Tibial nerve (tissue), 3 donors: Measurements from ENCODE around the gene ARPC1B.

Experiments used
- POLR2A ChIP-seq, 2 donors: fragments of 450-650 bp; IDR thresholded peaks; one replicate each; pipeline ENCODE4 v1.6.1; 2017; ENCODE audit warnings: antibody characterized with exemption in 2 of 2, mild to moderate bottlenecking in 2 of 2, moderate library complexity in 2 of 2
- TF ChIP-seq, protein P1 (sequence below), 5 experiments: fragments of 200-600 bp in 3 of 5; fragments of 450-650 bp in 2 of 5; sonication (generic) in 3 of 5; IDR thresholded peaks; one replicate each; pipeline ENCODE4 v1.5.1; 2016 to 2019; ENCODE audit warnings: antibody characterized with exemption in 5 of 5, mild to moderate bottlenecking in 3 of 5, moderate library complexity in 2 of 5

DNA sequence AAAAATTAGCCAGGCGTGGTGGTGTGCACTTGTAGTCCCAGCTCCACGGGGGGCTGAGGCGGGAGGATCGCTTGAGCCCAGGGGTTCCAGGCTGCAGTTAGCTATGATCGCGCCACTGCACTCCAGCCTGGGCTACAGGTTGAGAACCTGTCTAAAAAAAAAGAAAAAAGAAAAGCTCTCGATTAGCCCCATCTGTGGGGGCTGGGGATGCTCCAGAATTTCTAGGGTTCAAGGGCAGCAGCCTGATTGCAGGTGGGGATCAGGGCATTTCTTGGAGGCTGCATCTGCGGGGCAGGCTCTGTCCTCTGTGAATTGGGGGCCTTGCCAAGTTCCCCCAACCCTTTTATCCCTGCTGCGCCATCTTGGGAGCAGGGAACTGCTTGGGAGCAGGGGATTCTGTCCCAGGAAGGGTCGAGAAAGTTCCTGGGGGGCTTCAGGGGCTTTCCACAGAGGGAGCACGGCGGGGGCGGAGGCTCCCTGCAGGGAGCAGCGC is 49.5 kb upstream of the ARPC1B start:
- TF ChIP-seq, protein P1, sequence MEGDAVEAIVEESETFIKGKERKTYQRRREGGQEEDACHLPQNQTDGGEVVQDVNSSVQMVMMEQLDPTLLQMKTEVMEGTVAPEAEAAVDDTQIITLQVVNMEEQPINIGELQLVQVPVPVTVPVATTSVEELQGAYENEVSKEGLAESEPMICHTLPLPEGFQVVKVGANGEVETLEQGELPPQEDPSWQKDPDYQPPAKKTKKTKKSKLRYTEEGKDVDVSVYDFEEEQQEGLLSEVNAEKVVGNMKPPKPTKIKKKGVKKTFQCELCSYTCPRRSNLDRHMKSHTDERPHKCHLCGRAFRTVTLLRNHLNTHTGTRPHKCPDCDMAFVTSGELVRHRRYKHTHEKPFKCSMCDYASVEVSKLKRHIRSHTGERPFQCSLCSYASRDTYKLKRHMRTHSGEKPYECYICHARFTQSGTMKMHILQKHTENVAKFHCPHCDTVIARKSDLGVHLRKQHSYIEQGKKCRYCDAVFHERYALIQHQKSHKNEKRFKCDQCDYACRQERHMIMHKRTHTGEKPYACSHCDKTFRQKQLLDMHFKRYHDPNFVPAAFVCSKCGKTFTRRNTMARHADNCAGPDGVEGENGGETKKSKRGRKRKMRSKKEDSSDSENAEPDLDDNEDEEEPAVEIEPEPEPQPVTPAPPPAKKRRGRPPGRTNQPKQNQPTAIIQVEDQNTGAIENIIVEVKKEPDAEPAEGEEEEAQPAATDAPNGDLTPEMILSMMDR (IDR thresholded peaks at IDR 0.05): no peak
- no peak for TF ChIP-seq POLR2A (IDR thresholded peaks at IDR 0.05)
